ENCODE measurements around the gene SSUH2.
A peak's percentile ranks its signal among the peaks of the same experiment; 100 is the strongest.

The SSUH2 gene

DNA sequence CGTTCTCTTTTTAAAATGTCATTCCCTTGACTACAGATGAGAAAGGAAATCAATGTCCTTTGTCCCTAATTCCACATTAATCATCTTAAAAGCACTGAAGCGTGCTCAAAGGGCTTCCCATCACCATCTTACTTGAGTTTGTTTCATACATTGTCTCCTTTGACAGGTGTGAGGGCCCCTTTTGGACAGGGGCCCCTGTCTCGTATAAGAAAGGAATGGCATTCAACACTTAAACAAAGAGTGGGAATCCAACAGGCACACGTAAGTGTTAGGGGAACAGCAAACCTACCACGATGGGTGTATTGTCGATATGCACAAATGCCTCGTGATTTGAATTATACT lies 5.0 kb downstream of the SSUH2 start:
- DNase-seq: no peak

DNA sequence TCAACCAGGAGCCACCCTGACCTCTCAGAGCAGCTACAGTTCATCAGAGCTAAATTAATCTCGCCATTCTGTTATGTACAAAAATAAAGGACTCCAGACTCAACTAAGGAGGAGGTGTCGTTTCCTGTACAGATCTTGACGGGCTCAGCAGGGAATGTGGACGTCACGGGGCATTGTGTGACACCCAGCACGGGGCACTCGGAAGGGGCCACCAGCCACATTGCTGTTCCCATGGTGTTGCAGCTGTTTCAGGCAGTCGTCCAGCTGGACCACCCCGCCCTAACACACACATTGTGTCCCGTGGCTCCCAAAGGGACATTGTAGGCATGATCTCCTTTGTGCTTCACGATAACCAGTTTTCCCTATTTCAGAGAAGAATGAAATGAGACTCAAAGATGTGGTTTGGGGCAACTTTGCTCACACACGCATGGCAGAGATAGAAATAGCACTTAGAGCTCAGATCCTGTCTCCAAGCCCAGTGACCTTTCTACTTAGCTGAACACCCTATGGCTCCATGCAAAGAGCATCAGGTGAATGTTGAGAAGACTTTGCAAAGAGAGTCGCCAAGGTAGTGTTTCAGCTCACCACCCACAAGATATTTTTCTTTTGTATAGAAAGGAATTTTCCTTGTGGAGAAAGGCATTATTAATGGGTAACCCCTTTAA lies 5.5 kb downstream of the SSUH2 start:
- no peak for DNase-seq

DNA sequence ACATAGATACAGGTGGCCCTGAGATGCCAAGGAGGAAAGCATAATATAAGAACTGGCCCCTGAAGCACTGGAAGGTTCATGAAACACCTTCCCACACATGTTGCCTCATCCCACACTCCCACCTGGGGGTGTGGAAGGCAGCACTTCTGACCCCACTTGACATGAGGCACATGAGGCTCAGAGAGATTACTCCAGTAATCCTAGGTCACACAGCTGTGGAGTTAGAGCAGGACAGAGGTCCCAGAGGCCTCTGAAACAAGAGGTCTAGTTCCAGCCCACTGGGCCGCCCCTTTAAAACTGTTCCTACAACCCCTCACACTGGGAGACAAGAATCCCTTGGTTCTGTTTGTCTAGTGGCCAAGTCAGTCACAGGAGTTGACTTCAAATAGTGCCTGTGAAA lies 7.2 kb downstream of the SSUH2 start:
- DNase-seq: no peak

DNA sequence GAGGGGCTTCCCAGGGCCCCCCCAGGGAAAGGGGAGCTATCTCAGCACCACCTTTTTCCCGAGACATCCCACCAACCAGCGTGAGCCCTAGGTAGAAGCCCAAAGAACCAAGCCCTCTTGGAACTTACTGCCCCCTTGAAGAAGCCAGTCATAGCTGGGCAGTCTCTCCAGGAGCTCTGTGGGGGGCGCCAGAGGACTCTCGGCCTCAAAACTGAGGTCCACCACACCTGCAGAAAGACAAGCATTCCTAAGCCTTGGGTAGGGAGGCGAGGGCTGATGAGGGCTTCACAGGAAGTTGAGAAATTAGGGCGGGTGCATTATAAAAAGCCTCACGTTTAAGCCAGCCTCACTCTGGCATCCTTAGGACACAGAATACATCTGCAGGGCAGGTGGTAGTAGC lies 9.0 kb downstream of the SSUH2 start:
- DNase-seq: no peak

DNA sequence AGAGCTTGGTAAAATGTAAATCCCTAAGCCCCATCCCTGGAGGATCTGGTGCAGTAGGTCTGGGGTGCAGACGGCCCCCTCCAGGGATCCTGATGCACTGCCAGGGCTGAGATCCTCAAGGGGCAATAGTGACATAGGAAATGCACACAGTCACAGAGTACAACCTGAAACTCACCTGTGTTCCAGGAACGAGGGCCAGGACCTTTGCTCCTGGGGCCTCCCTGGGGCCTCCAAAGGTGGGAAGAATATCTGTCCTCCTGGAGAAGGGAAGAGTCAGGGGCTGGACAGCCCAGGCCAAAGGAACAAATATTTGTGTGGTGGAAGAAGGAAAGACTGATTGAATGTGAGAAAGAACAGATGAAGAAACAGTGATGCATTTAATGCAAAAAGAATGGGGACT lies 9.5 kb downstream of the SSUH2 start:
- DNase-seq: no peak

DNA sequence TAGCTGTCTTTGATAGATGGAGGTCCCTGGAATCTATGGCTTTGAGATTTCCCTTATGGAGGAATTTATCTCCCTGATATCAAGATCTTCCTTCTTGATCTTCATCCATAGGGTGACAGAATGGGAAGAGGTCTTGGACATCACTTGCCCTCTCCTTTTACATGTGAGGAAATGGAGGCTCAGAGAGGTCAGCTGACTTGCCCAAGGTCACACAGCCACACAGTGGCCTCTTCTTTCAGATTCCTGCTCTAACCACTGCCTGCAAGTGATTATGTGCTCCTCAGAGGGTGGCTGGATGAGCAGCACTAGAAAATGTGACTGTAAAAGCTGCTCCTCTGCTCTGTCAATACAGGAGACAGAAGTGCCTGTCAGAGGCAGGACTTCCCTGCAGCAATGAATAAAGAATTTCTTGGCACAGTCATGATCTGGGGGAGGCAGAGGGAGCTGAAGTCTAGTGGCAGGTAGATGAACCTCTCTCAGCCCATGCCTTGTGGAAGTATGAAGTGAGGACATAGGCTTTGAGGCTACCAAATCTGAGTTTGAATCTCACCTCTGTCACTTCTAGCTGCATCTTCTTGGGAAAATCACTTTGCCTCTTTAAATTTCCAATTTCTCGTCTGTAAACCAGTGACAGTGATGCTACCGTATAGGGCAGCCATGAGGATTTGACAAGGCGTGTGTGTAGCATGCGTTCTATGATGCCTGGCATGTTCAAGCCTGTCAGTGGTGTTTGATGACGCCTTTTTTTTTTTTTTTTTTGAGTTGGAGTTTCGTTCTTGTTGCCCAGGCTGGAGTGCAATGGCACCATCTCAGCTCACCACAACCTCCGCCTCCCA lies 12.0 kb downstream of the SSUH2 start:
- DNase-seq: no peak

DNA sequence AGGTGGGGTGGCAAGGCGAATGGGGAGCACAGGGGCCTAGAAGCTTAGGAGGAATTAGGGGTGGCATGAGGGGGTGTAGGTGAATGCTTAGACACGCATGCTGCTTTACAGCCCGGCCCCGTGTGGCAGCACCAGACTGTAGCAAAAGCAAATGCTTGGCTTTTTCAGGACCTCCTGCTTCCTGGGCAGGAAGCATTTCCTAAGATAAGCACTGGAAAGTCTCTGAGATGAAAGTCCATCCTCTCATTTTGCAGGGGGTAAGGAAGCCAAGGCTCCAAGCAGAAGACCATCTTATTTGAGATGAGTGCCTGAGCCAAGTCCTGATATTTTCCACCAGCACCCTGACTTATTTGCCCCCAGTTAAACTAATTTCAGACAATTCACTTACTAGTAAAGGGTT lies 12.9 kb downstream of the SSUH2 start:
- DNase-seq: no peak

DNA sequence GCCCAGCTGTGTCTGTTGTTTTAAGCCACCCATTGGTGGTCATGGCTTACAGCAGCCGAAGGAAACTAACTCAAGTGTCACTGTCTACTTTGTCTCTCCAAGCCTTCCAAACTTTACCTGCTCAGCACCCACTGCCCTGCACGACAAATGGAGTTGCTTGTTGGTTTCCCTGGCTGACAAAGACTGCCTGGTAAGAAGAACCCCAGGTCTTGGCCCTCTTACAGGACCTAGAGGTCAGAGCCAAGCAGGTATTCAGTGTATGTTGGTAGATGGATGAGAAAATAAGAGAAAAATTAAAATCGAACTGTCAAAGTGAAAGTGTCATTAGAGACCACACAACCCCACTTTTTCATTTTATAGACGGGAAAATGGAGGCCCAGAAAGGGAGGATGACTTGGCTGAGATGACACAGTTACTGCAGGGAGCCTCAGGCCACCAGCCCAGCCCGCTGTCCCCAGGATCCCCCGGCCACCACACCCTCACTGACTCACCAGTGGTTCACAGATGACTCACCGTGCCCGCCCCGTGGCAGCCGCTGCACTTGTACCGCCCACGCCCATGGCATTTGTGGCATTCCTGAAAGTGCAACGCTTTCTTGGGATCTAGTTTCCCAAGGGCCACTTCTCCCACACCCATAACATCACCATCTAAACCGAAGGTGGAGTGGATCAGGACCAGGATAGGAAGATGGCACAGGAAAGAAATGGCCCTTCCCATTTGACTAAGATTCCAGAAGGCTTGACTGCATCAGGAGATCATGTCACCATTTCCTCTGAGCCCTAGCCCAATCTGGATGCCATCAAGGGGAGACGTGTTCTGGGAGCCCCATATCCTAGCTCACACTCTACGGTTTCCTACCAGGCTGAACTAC lies 15.2 kb downstream of the SSUH2 start:
- DNase-seq: peak; percentile 39 to 51

DNA sequence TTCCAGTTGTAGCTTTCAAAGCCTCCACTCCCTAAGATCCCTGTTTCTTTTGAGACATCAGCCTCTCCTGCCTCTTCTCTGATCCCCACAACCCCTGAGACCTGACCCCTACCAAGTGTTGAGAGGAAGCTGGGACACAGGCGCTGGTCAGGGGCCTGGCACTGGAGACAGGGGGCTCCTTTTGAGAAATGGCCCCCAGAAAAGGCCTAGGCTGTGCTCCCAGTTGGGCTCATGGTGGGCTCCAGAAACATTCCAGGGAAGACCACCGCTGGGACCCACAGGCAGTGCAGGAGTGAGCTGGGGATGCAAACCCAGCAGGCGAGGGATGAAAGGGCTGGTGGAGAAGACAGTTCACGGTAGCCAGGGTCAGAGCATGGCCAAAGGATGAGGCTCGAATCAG lies 16.6 kb downstream of the SSUH2 start:
- DNase-seq: no peak

DNA sequence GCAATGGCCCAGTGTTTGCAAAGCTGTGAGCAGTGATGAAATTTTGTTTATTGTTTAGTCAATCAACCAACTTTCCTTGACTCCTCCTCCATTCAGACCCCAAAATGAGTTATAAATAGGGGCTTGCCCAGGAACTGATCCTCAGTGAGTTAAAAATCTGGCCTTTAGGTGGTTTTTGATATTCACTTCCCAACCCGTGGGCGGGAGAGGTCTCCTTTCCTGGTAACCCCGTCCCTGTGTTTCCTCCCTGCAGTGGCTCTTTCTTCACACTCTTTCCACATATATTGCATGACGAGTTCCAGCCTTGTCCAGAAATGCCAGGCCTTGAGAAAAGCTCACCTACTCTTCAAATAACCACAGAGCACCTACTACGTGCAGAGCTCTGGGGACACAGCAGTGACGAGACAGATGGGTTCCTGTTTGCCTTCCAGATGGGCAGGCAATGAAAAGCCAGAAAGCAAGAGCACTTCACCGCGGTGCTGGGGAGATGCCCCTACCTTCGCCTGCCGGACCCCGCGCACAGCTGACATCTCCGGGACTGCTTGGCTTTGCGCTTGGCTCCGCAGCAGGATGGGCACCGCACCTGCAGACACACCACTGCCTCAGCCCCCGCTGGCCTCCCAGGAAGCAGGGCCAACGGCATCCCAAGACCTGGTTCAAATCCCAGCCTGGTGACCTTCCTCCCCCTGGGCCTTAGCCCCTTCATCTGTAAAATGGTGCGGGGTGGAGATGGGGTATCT lies 17.2 kb downstream of the SSUH2 start:
- DNase-seq: no peak

DNA sequence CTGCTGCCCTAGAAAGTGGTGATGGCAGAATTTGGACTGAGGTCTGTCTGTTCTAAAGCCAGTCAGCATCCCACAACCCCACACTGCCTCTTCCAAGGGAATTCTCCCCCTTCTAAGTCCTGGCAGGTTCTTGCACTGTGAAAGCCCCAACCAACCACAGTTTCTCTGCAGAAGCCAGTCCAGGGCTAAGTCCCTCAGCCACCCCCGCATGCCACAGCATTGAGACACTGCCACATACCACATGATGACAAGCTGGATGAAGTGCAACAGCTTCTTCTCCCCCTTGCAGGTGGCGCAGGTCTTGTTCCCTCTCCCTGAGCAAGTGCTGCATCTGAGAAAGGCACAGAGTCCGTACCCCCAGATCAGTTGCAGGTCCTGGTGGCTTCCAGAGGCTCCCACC lies 18.6 kb downstream of the SSUH2 start:
- no peak for DNase-seq

DNA sequence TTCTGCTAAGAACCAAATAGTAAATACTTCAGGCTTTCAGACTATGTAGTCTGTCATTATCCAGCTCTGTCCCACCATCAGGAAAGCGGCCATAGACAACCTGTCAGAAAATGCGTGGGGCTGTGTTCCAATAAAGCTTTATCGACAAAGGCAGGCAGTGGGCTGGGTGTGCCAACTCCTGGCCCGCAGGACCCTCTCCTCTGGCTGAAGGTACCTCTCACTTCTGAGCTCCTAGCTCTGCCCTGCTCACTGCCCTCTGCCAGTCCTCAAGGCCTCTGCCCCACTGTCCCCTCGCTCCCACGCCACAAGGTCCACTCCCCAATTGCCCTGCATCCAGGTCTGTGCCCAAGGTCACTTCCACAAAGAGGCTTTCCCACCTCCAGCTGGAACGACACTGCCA lies 20.0 kb downstream of the SSUH2 start:
- no peak for DNase-seq

DNA sequence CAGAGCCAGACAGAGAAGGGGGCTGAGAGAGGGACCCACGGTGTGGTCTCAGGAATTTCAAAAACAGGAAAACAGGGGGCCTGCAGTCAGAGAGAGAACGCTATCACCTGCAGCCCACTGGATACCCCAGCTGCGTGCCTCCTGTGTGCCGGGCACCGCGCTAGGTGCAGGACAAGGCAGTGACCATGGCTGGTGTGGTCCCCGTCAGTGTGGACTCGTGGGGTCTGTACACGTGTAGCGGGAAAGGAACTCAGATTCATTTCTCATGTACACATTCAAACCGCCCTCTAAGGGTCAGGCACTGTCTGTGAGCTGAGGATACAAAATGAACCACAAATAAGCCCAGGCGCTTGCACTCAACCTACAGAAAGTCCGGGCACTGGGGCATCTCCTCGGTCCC lies 20.9 kb downstream of the SSUH2 start:
- no peak for DNase-seq

DNA sequence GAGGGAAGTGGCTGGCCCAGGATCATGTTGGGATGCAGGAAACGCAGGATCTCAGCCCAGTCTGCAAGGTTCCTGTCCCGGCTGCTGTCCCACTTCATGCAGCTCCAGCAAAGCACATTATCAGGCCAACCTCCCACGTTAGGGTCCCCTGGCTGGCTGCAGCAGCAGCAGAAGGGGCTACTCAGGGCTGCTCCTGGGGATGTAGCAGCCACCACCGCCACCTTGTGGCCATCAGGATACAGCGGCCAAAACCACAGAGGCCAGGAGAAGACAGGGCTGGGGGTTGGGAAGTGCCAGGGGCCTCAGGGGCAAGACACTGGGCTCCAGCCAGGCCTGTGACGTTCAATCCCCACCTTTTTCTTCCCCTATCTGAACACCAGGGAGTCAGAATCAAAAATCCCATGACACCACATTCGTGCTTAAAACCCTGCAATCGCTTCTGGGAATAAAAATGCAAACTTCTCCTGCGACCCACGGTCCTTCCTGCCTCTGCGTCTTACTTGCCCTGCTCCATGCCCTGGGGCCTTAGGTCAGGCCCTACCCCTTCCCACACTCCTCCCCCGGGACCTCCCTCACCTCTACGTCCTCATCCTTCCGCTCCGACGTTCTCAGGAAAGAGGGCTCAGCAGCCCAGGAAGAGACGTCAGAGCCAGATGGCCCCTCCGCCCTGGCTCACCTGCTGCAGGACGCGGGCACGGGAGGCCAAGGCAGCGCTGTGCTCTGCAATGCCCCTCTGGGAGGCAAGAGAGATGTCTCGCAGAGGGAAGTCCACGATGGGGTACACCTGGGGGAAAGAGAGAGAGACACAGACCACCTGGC lies 21.5 kb downstream of the SSUH2 start:
- DNase-seq: peak; percentile 52 to 60

DNA sequence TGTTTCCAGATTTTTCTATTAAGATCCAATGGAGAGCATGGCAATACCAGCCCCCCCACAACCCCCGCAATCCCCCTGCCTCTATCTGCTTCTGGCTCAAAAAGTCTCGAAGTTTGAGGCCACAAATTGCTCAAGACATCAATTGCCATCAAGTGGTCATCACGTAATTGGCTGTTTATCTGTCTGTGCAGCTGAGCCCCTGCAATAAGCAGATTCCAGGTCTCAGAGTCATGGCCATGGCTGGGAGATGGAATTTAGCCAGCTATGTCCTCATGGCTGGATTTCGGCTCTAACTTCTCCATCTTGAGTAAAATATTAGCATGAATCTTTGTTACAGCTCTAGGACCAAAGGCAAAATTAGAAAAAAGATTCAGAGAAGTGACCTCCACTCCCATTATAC lies 22.7 kb downstream of the SSUH2 start:
- DNase-seq: no peak

DNA sequence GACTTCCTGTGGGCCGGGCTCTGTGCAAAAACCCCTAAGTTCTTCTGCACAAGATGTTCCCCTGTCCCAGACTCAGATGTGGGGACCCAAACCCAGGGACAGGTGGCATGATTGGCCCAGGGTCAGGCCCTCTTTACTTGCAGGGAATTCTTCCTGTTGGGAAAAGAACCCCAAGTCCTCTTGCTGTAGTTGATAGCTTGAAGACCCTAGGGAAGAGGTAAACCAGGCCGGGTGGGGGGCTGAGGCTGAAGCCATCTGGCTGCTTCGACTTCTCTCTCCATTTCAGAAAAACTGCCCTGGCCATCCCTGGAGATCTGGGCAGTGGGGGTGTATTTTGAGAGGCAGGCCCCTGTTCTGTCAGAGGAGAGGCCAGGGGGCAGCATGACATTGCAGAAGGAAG lies 23.5 kb downstream of the SSUH2 start:
- no peak for DNase-seq

DNA sequence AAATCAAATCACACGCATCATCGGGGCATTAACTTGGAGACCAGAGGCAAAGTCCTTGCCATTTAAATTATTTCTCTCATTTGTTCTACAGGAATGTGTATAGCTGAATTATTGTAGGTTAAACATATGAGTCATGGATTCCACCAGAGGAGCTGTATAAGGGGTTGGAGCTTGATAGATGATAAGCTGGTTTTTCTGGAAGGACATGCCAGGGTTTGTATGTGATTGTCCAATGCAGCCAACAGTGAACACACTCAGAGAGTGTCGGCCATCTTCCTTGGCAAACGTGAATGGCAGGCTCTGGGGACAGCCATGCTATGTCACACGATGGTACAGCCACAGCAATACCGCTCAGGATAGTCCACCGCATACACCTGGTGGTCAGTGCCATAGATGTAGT lies 25.1 kb downstream of the SSUH2 start:
- DNase-seq: no peak

DNA sequence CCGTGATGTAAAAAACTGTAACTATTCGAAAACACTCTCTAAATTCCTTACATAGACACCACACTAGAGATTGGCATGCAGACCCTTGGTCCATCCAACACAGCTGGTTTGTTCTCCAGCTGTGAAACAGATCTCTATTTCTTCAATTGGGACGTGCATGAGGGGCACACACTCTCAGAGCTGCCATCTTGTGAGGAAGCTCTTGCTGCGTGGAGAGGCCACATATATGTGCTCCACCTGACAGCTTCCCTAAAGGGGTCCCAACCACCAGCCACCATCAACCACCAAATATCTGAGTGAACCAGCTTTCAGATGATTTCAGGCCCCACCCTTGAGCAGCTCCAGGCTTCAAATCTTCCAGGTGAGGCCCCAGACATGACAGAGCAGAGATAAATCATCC lies 25.6 kb downstream of the SSUH2 start:
- DNase-seq: no peak

DNA sequence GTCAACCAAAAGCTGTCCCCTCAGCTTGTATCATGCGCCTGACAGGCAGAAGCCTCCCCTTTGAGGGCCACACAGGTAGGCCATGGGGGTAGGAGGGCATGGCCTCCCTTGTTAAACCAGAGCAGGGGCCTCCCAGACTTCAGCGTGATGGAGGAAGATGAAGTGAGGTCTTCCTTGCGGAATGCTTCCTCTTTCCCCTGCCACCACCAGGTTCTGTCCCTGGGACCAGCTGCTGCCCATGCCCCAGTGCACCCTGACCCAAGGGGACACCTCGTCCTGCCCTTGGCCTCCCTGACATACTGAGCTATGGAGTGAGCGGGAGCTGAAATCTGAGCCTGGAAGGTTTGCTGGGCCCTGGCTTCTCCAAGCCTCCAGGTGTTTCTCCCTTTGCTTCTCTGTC lies 26.7 kb downstream of the SSUH2 start:
- no peak for DNase-seq

DNA sequence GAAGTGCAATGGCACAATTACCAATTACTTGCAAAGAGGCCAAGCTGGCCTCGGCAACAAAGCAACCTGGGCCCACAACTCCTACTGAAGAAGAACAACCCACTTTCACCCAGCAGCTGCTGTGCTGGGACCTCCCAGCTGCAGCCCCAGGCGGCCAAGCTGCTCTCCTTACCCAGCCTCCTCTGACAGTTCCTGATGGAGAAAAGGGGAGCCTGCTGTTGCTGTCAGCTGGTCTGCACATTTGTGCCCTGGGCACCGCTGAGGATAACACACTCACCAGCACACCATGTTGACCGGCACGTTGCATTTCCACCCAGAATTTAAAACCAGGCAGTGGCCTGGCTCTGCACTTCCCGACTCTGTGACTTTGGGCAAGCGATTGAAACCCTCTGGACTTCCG lies 33.6 kb downstream of the SSUH2 start:
- no peak for DNase-seq

DNA sequence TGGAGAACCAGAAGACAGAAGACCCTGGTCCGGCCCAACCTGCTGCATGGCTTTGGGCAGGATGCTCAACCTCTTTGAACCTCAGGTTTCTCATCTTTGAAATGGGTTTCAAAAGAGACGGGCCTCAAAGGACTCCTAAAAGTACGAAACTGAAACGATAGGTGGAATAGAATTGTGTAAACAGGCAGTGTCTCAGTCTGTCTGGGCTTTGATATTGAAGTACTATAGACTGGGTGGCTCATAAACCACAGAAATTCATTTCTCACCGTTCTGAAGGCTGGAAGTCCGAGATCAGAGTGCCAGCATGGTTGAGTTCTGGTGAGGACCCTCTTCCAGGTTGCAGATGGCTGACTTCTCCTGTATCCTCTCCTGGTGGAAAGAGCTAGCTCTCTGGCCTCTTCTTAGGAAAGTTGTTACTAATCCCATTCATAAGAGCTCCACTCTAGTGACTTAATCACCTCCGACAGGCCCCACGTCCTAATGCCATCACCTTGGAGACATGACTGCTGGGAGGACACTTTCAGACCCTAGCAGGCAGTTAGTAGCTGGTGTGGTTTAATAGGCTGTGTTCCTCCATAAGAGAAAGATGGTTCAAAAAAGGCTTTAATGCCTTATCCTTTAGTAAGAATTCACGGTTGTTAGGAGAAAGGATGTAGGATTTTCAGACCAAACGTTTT lies 35.7 kb downstream of the SSUH2 start:
- DNase-seq: no peak
